GM19438 (cell line): Measurements from ENCODE around the gene LHX3.

ENCODE experiments used
- ATAC-seq: cut with Tn5 transposase; IDR thresholded peaks from one replicate; pipeline ENCODE4 v1.9.1; 2021; ENCODE audit warnings: low read depth; ENCODE audit not compliant: unreplicated experiment

LHX3 gene

GRCh38 chr9:136228107-136228875, 23.4 kb upstream of the LHX3 start:
- ATAC-seq, result no peak

GRCh38 chr9:136226680-136227407, 21.9 kb upstream of the LHX3 start:
- ATAC-seq, result no peak

- ATAC-seq, result peak; percentile 52
Observed at GRCh38 chr9:136225748-136226679, 21.1 kb upstream of the LHX3 start.

GRCh38 chr9:136225366-136225747, 20.4 kb upstream of the LHX3 start:
- peak; percentile 67 for ATAC-seq

DNA sequence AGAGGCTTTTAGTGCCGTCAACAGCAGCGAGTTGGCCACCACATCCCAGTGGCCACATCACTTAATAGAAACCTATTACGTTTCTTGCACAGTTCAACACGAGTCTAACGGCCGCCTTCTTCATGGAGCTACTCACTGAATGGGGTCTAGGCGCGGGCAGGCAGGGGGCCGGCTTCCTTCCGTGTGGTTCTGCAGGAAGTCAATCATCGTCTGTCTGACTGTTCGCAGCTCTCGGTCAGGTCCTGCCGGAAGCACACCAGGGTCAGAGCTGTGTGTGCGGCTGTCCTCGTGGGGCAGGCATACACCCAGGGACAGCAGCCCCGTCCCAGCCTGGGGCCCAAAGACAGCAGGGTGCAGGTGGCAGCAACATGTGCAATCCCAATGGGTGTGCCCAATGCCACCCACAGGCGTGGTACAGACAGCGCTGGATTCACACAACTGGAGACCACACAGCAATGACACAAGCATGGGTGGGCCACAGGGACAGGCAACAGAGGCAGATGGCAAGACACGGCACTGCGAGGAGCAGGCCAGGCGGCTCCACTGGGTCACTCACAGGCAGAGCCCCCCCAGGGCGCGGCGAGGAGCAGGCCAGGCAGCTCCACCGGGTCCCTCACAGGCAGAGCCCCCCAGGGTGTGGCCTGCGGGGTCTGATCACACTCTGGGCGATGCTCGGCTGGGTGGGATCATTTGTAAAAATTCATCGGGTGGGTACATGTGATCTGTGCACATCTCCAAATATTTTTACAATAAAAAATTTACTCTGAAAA, 19.1 kb upstream of the LHX3 start:
- no peak for ATAC-seq

DNA sequence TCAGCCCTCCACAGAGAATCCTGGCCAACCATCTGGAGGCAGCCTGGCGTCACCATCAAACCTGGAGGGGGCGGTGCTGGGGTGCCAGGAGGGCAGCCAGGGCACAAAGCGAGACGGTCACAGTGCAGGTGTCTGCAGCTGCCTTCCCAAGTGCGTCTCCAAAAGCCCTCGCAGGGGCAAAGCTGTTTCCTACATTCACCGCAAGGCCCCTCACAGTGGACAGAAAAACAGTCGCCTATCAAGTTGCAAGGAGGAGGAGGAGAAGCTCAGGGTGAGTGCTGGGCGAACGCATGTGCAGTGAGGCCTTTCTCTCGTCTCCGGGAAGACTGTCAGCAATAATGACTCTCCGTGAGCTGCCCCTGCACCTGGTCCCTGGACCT, 18.0 kb upstream of the LHX3 start:
- no peak for ATAC-seq

GRCh38 chr9:136222166-136222905, 17.4 kb upstream of the LHX3 start:
- no peak for ATAC-seq

GRCh38 chr9:136220017-136220729, 15.2 kb upstream of the LHX3 start:
- ATAC-seq, result no peak

GRCh38 chr9:136219276-136219675, 14.3 kb upstream of the LHX3 start:
- no peak for ATAC-seq

DNA sequence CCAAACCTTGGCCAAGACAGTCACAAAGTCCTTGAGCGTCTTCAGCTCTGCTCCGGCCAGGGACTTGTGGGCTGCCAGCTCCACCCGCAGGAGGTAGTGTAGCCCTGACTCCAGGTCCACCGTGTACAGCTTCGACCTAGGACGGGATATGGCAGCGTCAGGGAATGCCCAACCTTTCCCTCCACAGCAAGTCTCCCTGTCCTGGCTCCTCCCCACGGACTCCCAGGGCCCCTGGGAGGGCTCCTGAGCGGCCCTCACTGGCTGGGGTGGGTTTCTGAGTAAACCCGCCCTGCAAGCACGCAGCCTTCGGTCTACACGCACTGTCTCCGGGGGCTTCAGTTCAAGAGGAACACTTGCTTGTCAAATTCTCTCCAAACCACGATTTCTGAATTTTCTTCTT, 13.7 kb upstream of the LHX3 start:
- no peak for ATAC-seq

DNA sequence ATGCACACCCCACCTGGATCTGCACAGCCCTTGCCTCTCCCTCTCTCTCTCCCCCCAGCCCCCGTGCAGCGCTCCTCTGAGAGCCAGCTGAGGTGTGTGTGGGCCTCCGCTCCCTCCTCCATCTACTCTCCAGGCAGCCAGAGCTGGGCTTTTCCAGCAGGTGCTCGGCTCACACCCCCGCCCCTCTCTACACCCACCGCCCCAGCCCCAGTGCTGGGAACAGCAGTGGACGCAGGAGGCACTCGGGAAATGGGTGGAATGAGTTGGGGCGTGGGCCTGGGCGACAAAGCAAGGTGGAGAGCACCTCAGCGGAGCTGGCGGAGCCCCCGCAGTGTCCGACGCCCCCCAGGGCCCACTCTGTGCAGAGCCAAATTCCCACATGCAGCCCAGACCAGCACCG, 13.3 kb upstream of the LHX3 start:
- no peak for ATAC-seq

DNA sequence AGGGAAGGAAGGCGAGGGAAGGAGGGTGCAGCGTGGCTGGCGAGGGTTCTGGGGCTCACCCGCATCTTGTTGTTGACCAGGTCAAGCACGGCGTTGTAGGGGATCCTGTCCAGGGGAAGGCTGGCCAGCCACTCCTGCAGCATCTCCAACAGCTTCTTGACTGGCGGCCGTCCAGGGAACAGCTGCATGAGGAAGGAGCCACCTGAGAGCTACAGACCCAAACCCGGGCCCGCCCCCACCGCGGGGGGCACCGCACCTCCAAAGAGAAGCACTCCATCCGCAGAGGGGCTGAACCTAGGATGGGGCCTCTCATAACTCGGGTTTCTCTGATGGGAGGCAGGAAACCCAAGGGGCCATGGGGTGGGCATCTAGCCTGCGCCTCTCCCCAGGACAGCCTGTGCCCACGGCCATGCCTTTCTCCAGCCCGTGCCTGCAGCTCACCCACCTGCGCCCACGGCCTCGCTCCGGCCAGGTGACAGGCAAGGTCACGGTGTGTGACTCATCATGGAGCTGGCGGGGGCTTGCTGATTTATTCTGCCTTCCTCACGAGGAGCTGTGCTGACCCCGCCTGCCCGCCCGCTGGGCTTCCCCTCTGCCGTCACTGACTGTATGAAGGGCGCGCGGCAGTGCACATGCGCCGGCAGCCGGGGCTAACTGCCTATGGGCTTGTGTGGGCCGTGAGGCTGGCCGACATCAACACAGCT, 11.8 kb upstream of the LHX3 start:
- ATAC-seq, result no peak

DNA sequence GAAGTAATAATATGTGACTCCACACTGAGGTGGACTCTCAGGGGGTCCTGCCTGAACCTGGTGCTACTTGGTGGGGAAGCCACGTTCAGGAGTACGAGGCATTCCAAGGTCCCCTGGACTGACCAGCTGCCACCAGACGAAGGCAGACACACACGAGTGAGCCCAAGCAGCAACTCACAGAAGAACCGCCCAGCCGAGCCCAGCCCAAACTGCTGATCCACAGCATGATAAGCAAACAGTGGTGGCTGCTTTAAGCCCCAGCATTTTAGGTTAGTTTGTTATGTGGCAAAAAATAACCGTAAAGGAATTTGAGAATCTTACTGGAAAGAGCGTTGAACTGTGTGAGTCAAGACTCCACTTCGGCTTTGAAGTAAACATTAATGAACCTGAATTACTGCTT, 8.8 kb upstream of the LHX3 start:
- no peak for ATAC-seq

DNA sequence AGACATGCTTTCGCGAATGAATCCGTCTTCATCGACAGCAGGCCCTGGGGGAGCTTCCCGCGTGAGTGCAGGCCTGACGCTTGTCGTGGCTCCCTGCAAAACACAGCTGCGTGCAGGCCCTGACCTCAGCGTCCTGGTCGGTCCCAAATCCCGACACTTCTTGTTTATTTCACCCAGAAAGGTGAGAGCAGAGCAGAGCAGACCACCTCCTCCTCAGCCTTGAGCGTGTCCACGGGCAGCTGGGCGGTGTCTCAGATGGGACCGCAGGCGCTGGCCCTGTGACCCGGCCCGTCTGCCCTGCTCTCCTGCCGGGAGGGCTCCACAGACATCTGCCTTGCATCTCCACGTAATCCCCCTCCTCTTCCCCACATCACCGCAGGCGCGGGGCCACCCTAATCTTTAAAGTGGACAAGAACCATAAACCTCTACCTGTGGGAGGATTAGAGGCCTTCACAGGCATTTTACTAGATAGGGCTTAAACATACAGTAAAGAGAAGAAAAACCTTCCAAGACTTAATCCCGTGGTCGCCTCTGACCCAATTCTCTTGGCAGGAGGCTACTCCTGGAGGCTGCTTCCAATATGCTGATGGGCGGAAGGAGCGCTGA, 7.5 kb upstream of the LHX3 start:
- no peak for ATAC-seq

- no peak for ATAC-seq
Observed at GRCh38 chr9:136211441-136212344, 6.8 kb upstream of the LHX3 start.

GRCh38 chr9:136211006-136211405, 6.1 kb upstream of the LHX3 start:
- ATAC-seq, result no peak

- ATAC-seq, result no peak
Observed at GRCh38 chr9:136210276-136210675, 5.3 kb upstream of the LHX3 start.
